Prostate gland (tissue), 2 donors: ENCODE data around the gene MVB12B.

Experiments used
- POLR2A ChIP-seq: fragments of 450-650 bp; IDR thresholded peaks from one replicate; pipeline ENCODE4 v1.6.1; 2016; ENCODE audit warnings: antibody characterized with exemption, mild to moderate bottlenecking
- POLR2AphosphoS5 ChIP-seq: sonication (generic); formaldehyde crosslinking; IDR thresholded peaks from one replicate; pipeline ENCODE4 v1.6.1; 2017; ENCODE audit warnings: antibody characterized with exemption
- TF ChIP-seq, protein P1 (sequence below), 4 experiments: fragments of 200-600 bp in 2 of 4; fragments of 450-650 bp in 2 of 4; sonication (generic) in 2 of 4; IDR thresholded peaks; 1 replicate in 3 of 4; 2 replicates in 1 of 4; pipeline ENCODE4 v1.5.1; 2016 to 2019; ENCODE audit warnings: antibody characterized with exemption in 4 of 4, mild to moderate bottlenecking in 2 of 4, moderate library complexity in 2 of 4

DNA sequence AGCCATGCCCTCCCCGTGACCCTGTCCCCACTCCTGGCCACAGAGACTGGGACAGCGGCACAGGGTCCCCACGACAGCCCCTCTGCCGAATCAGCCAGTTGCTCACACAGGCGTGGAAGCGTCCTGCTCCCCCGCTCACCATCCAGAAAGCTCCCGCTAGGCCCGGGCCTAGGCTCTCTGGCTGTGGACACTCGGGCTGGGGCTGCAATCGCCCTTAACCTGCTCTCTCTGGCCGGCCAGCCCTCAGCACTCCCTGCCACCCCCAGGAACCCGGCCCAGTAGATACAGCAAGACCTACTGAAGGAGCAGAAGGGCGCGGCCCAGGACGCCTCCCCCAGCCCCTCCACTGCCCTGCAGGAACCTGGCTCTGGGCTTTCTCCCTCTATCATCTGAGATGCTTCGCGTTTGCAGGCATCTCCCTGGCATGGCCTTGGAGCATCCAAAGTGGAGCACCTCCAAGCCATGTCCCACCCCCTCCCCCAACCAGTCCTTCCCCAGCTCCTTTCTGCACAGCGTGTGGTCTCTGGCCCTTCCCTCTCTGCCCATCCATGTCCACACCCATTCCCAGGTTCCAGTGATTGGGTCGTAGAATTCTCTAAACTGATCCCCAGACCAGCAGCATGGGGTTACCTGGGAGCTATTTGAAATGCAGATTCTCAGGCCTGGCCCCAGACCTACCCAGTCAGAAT, 173.4 kb downstream of the MVB12B start:
- TF ChIP-seq, protein P1, sequence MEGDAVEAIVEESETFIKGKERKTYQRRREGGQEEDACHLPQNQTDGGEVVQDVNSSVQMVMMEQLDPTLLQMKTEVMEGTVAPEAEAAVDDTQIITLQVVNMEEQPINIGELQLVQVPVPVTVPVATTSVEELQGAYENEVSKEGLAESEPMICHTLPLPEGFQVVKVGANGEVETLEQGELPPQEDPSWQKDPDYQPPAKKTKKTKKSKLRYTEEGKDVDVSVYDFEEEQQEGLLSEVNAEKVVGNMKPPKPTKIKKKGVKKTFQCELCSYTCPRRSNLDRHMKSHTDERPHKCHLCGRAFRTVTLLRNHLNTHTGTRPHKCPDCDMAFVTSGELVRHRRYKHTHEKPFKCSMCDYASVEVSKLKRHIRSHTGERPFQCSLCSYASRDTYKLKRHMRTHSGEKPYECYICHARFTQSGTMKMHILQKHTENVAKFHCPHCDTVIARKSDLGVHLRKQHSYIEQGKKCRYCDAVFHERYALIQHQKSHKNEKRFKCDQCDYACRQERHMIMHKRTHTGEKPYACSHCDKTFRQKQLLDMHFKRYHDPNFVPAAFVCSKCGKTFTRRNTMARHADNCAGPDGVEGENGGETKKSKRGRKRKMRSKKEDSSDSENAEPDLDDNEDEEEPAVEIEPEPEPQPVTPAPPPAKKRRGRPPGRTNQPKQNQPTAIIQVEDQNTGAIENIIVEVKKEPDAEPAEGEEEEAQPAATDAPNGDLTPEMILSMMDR (IDR thresholded peaks at IDR 0.05) = no peak
- TF ChIP-seq POLR2AphosphoS5 (no peak), POLR2A (no peak)
